Measurements from ENCODE around the gene PCSK4.

PCSK4 gene

DNA sequence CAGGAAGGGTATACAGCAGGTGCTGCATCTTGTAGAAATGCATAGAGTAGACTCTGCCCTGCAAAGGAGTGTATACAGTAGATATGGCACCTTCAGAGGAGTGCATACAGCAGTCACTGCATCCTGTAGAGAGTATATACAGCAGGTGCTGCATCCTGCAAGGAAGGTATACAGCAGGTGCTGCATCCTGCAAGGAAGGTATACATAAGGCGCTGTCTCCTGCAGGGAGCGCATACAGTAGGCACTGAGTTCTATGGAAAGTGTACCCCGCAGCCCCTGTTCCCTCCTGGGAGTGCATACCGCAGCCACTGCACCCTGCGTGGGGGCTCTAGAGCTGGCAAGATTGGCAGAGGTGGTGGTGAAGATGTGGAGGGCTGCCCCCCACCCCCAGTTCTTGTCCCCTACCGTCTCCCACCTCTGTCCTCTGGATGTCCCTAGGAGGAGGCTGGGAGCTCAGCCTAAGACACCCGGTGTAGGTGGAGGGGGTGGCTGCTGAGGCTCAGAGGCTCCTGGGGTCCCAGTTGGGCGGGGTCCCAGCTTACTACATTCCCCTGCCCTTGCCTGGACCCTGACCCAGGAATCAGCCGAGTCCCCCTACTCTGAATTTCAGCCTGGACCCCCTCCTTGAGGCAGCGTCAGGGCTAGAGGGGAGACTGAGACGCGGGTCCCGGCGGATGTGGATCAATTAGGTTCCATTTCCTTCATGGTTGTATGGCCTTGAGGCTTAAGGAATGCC lies 25.0 kb upstream of the PCSK4 start:
- no peak for DNase-seq (ENCODE audit: low read depth, low spot score)
- ChIA-PET POLR2A (interaction anchor here (0.5 kb wide), 1 partner anchor 12 kb away, joined by 3 read pairs; no protein-coding TSS in a partner anchor), CTCF (interaction anchor here (1.0 to 1.6 kb wide), 2 partner anchors 12 to 55 kb away, joined by 3 to 4 read pairs; no protein-coding TSS in a partner anchor)
- no peak overlapping the region for H3K4me3 ChIP-seq (ENCODE audit: low read depth, low read length)
- TF ChIP-seq CTCF (IDR thresholded peaks at IDR 0.05; ENCODE audit: insufficient read depth, low read length, missing control alignments): no peak

DNA sequence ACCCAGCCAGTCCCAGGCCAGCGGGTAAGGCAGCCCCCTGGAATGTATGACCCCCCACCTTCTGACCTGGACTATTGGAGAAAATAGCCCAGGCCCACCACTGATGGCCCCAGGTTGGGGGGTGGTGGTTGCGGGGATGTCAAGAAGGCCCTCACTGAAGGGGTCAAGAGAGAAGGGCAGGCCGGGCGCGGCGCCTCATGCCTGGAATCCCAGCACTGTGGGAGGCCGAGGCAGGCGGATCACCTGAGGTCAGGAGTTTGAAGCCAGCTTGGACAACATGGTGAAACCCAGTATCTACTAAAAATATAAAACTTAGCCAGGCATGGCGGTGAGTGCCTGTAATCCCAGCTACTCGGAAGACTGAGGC lies 24.1 kb upstream of the PCSK4 start:
- no peak for DNase-seq (ENCODE audit: low read depth, low spot score)
- POLR2A ChIA-PET: no interaction called here
- no peak for TF ChIP-seq CTCF (IDR thresholded peaks at IDR 0.05; ENCODE audit: insufficient read depth, low read length, missing control alignments)
- H3K4me3 ChIP-seq (ENCODE audit: low read depth, low read length): no peak overlapping the region
- CTCF ChIA-PET: interaction anchor here (1.0 to 1.6 kb wide), 2 partner anchors 13 to 54 kb away, joined by 3 to 4 read pairs; no protein-coding TSS in a partner anchor

DNA sequence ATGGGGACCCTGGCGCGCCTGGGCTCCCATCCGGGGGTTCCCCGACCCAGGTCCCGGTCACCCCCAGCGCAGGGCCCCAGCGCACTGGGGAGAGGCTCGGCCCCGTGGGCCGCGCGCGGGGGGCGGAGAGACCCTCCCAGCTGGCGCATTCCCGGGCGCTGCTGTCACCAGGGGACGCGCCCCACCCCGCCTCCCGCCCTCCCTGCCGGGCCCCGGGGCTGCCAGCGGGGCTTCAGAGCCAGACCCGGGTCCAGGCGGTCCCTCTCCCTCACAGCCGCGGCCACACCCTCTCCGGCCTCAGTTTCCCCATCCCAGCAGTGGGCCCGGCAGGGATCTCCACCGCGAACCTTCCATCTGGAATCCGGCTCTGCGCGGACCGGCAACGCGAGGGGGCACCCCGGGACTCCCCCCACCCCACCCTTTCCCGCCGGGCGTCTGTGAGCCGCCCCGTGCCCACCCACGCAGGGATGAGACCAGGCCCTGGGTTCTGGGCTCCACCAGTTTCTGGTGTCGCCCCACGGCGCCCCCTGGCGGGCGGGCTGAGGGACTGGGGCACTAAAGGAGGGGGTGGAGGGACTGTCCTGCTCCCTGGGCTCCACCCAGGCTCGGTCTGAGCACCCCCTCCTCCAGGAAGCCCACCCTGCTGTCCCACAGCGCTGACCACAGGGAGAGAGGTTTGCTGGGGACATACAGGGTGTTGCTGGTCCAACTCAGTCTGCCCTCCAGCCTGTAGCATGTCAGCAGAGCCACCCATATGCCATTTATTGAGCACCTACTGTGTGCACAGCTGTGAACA lies 23.5 kb upstream of the PCSK4 start:
- CTCF ChIA-PET: interaction anchor here (1.0 to 1.6 kb wide), 2 partner anchors 14 to 53 kb away, joined by 3 to 4 read pairs; no protein-coding TSS in a partner anchor

GRCh38 chr19:1512671-1513498 lies 22.7 kb upstream of the PCSK4 start, which contains the start of gene ADAMTSL5:
Gene ADAMTSL5 (minus strand): TSS chr19:1513019. CDS start chr19:1510943, 2,076 bp downstream.
- ChIA-PET CTCF (interaction anchor here (1.3 to 1.6 kb wide), 2 partner anchors 9 to 52 kb away, joined by 3 read pairs; no protein-coding TSS in a partner anchor), POLR2A (no interaction called here)
- DNase-seq (ENCODE audit: low read depth, low spot score): no peak
- peak within 1 kb of the TSS; percentile 60 for H3K4me3 ChIP-seq (ENCODE audit: low read depth, low read length)
- no peak for TF ChIP-seq CTCF (IDR thresholded peaks at IDR 0.05; ENCODE audit: insufficient read depth, low read length, missing control alignments)

More for the DNA sequence above, 23.5 kb upstream of the PCSK4 start:
- peak; percentile 80 for TF ChIP-seq CTCF (IDR thresholded peaks at IDR 0.05; ENCODE audit: insufficient read depth, low read length, missing control alignments)
- POLR2A ChIA-PET: no interaction called here
- DNase-seq (ENCODE audit: low read depth, low spot score): no peak
- H3K4me3 ChIP-seq (ENCODE audit: low read depth, low read length): peak overlapping the region; percentile 60

GRCh38 chr19:1511318-1512317 lies 21.5 kb upstream of the PCSK4 start:
- DNase-seq (ENCODE audit: low read depth, low spot score): no peak
- H3K4me3 ChIP-seq (ENCODE audit: low read depth, low read length): no peak overlapping the region
- no peak for TF ChIP-seq CTCF (IDR thresholded peaks at IDR 0.05; ENCODE audit: insufficient read depth, low read length, missing control alignments)
- CTCF ChIA-PET: interaction anchor here (1.3 to 1.4 kb wide), 2 partner anchors 8 to 9 kb away, joined by 3 to 5 read pairs; no protein-coding TSS in a partner anchor
- POLR2A ChIA-PET: no interaction called here
